GM12878 (cell line): ENCODE measurements around the gene PLEKHN1.

ENCODE experiments used
- EGR1 ChIP-seq, 2 experiments: IDR thresholded peaks; 1 replicate in 1 of 2; 2 replicates in 1 of 2; pipeline ENCODE4 v1.6.1; 2011 to 2012; ENCODE audit warnings: low read depth in 2 of 2, low read length in 2 of 2, borderline replicate concordance in 1 of 2, mild to moderate bottlenecking in 1 of 2, moderate library complexity in 1 of 2
- EP300 ChIP-seq, 2 experiments: fragments of 150-350 bp in 1 of 2; IDR thresholded peaks; 2 replicates each; pipeline ENCODE4 v1.6.1; 2011 to 2012; ENCODE audit warnings: low read depth in 2 of 2, low read length in 2 of 2, borderline replicate concordance in 1 of 2, improper control_type of control experiment in 1 of 2, inconsistent platforms in 1 of 2; ENCODE audit not compliant: control insufficient read depth in 1 of 2
- EZH2 ChIP-seq: IDR thresholded peaks from 2 replicates; pipeline ENCODE4 v1.6.1; 2012; ENCODE audit warnings: low read depth, mild to moderate bottlenecking, control low read depth, inconsistent platforms, low read length, borderline replicate concordance; ENCODE audit not compliant: control insufficient read depth
- POLR2A ChIP-seq: IDR thresholded peaks from 2 replicates; pipeline ENCODE4 v1.6.1; 2011; ENCODE audit warnings: low read depth, mild to moderate bottlenecking, low read length
- RAD51 ChIP-seq: fragments of 450-650 bp; IDR thresholded peaks from 2 replicates; pipeline ENCODE4 v1.6.1; 2016; ENCODE audit warnings: moderate library complexity, mild to moderate bottlenecking, inconsistent platforms
- SUZ12 ChIP-seq: fragments of 200-600 bp; sonication (generic); IDR thresholded peaks from one replicate; pipeline ENCODE4 v1.6.1; 2018; ENCODE audit warnings: antibody characterized with exemption, mild to moderate bottlenecking; ENCODE audit not compliant: unreplicated experiment
- TF ChIP-seq, protein P1 (sequence below): IDR thresholded peaks from 2 replicates; pipeline ENCODE4 v1.6.1; 2011; ENCODE audit warnings: borderline replicate concordance, low read depth, mild to moderate bottlenecking, moderate library complexity, mixed read lengths, low read length; ENCODE audit not compliant: insufficient read depth; ENCODE audit errors: extremely low read length
- TF ChIP-seq, protein P2 (sequence below), 3 experiments: IDR thresholded peaks in 2 of 3; conservative IDR thresholded peaks in 1 of 3; 2 replicates each; pipeline ENCODE4 v1.5.1; 2011; ENCODE audit warnings: low read depth in 3 of 3, low read length in 3 of 3, mild to moderate bottlenecking in 3 of 3, control low read depth in 2 of 3, moderate library complexity in 2 of 3, inconsistent platforms in 1 of 3, mixed read lengths in 1 of 3; ENCODE audit not compliant: control insufficient read depth in 2 of 3, insufficient read depth in 1 of 3; ENCODE audit errors: extremely low read depth in 1 of 3
- TF ChIP-seq, protein P3 (sequence below): fragments of 450-650 bp; IDR thresholded peaks from 2 replicates; pipeline ENCODE4 v1.6.1; 2014; ENCODE audit warnings: mild to moderate bottlenecking
- TF ChIP-seq, protein P4 (sequence below): IDR thresholded peaks from 2 replicates; pipeline ENCODE4 v1.6.1; 2011; ENCODE audit warnings: low read depth, mild to moderate bottlenecking, low read length, moderate library complexity, borderline replicate concordance; ENCODE audit errors: extremely low read depth

DNA sequence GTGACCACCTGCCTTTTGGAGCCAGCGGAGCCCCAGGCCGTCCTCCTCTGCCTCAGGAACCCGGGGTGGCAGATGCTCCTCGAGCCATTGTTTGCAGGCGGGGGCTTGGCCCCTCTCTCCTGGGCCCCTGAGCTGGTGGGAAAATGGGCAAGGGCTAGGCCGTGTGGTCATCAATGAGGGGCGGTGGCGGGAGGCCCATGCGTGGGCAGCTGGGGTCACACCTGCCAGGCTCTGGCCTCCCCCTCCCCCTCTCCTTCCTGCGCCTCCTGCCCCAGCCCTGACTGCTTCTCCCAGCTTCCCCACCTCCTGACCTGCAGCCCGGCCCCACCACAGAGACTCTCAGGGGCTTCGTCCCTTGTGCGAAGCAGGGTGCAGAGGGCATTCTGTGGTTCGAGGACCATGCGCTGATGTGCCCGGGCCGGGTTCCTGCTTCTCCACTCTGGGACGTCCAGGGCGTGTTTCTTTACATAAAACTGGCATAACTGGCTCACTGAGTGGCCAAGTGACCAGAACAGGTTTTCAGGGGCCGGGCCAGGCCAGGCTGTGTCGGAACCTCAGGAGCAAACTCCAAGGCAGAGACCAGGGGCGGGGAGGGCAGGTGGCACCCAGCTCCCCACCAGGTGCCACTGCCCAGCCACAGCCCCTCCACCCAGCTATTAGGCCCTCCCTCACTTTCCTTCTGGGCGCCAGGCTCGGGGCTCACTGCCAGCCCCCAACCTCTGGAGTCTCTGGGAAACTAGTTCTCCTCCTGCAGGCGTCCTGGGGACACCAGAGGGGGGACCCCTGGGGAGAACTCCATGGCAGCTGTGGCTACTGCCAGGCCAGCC is 33.3 kb upstream of the PLEKHN1 start:
- TF ChIP-seq POLR2A (no peak), EGR1 (IDR thresholded peaks at IDR 0.05; ENCODE audit: borderline replicate concordance in 1 of 2, low read depth in 2 of 2, low read length in 2 of 2) (no peak), EP300 (IDR thresholded peaks at IDR 0.05; ENCODE audit: borderline replicate concordance in 1 of 2, control insufficient read depth in 1 of 2, low read depth in 2 of 2, low read length in 2 of 2) (no peak), SUZ12 (no peak), EZH2 (no peak), RAD51 (no peak)
- TF ChIP-seq, protein P1, sequence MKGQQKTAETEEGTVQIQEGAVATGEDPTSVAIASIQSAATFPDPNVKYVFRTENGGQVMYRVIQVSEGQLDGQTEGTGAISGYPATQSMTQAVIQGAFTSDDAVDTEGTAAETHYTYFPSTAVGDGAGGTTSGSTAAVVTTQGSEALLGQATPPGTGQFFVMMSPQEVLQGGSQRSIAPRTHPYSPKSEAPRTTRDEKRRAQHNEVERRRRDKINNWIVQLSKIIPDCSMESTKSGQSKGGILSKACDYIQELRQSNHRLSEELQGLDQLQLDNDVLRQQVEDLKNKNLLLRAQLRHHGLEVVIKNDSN: no peak
- TF ChIP-seq, protein P2, sequence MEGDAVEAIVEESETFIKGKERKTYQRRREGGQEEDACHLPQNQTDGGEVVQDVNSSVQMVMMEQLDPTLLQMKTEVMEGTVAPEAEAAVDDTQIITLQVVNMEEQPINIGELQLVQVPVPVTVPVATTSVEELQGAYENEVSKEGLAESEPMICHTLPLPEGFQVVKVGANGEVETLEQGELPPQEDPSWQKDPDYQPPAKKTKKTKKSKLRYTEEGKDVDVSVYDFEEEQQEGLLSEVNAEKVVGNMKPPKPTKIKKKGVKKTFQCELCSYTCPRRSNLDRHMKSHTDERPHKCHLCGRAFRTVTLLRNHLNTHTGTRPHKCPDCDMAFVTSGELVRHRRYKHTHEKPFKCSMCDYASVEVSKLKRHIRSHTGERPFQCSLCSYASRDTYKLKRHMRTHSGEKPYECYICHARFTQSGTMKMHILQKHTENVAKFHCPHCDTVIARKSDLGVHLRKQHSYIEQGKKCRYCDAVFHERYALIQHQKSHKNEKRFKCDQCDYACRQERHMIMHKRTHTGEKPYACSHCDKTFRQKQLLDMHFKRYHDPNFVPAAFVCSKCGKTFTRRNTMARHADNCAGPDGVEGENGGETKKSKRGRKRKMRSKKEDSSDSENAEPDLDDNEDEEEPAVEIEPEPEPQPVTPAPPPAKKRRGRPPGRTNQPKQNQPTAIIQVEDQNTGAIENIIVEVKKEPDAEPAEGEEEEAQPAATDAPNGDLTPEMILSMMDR (IDR thresholded peaks at IDR 0.05 in 2 of 3, conservative IDR thresholded peaks at IDR 0.05 in 1 of 3; ENCODE audit: control insufficient read depth in 2 of 3, extremely low read depth in 1 of 3, insufficient read depth in 1 of 3, low read depth in 3 of 3, low read length in 3 of 3): no peak
- TF ChIP-seq, protein P3, sequence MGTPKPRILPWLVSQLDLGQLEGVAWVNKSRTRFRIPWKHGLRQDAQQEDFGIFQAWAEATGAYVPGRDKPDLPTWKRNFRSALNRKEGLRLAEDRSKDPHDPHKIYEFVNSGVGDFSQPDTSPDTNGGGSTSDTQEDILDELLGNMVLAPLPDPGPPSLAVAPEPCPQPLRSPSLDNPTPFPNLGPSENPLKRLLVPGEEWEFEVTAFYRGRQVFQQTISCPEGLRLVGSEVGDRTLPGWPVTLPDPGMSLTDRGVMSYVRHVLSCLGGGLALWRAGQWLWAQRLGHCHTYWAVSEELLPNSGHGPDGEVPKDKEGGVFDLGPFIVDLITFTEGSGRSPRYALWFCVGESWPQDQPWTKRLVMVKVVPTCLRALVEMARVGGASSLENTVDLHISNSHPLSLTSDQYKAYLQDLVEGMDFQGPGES: no peak
- TF ChIP-seq, protein P4, sequence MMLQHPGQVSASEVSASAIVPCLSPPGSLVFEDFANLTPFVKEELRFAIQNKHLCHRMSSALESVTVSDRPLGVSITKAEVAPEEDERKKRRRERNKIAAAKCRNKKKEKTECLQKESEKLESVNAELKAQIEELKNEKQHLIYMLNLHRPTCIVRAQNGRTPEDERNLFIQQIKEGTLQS: no peak
